Hindlimb muscle (tissue), 1 donor: Measurements from ENCODE around the gene CNTNAP2. TPM values are rescaled to one million over a fixed set of nuclear protein-coding genes. Genes with fewer than 3 reads are reported as not detected.

Experiments used
- DNase-seq: peaks from one replicate; pipeline ENCODE4 v3.0.0-alpha.2; 2013
- polyA plus RNA-seq: library from polyadenylated mRNA; unstranded; fragments of 120-200 nt; gene quantifications from one replicate; pipeline ENCODE4 v1.2.1, GENCODE V29; 2013; ENCODE audit not compliant: insufficient read length

CNTNAP2 gene
- polyA plus RNA-seq, 1 donor: 10.1 TPM

DNA sequence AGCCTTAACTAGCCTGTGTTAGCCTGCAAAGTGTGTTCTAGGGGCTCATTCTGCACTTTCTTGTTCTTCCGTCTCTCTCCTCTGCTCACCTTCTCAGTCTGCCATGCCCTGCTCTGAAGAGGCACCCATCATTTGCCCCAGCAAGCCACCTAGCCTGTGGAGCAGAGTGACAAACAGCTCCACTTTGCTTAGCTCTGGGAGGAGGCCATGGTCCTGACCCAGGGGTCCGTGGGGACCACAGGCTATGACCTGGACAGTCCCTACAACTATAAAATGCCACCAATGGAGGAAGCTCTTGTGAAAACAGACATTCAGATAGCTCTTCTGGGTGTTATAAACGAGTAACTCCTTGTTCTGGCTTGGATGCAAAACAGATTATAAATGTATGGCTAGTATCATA lies 1029.6 kb downstream of the CNTNAP2 start:
- no peak for DNase-seq

DNA sequence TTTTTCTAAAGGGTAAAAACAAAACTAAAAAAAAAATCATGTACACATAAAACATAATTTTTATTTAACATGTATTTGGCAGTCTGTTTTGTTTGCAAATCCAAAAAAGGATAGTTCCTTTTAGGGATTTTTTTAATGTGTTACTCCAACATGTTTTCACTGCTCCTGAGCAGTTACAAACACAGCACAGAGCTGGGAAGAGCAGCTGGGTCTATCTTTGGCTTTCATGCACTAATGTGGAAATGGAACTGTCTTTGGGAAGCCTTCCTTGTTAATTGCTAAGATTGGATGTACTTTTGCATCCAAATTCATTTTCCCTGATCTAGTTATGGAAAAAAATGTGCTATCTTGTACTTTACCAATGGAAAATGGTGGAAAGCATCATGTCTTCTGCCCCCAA lies 1035.1 kb downstream of the CNTNAP2 start:
- DNase-seq: peak; percentile 15

DNA sequence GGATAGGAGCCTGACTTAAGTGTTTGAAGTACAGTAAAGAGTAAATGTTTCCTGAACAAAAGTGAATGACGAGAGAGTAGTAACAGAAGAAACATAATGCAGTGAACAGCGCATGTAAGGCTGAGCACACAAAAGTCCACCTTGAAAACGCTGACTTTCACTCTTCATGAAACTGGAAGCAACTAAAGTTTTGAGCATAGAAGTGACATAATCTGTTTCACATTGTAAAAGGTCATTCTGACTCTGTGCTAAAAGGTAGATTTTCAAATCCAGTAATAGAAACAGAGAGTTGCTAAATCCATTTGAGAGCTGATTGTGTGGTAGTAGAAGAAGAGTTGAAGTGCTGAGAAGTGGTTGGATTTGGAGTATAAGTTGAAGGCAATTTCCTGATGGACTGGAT lies 1037.0 kb downstream of the CNTNAP2 start:
- DNase-seq: no peak

DNA sequence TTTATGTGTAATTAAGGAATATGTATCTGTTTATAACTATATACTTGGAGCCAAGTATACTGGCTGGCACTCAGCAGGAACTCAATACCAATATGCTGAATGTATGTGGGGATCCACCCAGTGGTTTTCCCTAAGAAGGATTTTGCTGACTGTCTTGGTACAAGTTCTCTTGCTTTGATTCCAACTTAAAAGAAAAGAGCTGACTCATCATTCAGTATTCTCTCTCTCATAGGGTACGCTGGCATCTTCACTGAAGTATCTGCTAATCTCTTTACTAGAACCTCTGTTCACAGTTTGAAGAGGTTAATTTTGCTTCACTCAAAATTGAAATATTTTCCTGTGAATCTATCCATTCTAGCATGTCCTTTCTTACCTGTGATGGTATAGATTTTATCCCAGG lies 1044.8 kb downstream of the CNTNAP2 start:
- DNase-seq: no peak

DNA sequence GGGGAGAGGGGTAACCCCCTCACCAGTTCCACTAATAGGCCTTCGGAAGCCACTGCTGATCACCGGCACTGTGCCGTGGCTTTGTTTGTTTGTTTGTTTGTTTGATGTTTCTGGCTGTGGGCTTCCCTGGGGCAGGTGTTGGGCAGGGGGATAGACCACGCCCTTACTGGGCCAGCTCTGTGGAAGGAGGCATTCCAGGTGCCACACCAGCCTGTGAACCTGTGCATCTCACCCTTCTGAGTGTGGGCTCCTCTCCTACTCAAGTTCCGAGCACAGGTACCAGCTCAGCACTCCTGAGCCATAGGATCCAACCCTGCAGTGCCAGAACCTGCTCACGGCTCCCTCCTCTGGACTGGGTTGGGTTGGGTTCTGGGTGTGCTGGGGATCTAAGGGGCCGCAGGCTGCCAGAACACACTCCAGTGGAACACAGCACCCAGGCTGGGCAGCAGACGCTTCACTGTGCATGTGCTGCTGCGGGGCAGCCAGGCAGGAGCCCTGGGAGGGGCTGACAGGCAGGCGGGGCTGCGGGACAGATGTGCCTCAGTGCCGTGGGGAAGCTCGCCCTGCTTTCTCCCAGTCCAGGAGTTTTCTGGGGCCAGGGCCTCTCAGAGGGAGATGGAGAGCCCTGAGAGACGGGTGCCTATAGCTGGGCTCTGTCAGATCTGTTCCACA lies 1053.9 kb downstream of the CNTNAP2 start:
- no peak for DNase-seq

DNA sequence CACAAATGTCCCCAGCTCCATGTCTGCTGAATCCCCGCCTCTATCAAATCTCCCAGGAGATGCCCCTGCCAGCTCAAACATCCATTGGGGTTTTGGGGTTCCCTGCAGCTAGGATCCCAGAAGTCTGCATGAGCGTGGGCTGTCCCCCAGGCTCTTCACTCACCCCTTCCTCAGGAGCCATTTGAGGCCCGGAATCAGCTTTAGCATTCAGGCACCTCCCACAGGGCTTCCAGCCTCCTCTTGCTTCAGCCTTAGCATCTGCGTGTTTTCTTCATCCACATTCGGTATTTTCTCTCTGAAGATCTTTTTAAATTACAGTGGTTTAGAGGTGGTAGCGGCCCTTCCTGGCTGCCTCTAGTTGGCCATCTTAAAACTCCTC lies 1054.4 kb downstream of the CNTNAP2 start:
- DNase-seq: no peak

DNA sequence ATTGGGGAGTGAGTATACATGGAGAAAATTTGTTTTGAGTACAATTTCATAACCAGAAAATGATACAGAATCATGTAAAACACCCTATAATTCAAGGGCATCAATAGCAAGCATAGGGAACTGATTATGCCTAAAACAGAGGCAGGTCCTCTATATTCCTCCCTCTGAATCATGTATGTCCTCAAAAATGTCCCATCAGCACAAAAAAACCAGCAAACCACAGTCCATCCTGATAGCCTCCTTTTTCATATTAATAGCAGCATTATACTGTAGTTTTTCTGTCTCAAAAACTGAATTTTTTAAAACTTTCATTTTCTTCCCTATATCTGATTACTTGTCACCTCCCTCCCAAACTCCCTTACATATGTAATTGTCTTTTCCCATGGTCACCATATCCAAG lies 1057.3 kb downstream of the CNTNAP2 start:
- no peak for DNase-seq

DNA sequence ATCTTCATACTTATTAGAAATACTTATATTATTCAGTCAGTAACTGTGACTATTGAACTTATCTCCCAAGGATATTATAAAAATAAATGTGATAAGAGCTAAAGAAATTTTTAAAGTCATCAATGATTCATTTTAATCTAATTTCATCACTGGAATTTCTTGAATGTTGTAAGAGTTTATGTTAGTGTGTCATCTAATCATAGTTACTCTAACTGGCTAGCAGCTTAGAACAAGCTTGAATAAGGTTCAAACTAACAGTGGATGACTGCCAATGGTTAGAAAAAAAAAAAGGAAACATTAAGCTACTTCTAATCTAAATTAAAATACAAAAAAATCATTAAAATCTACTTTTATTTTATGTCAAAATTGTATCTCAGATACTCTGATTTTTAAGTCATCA lies 1066.3 kb downstream of the CNTNAP2 start:
- no peak for DNase-seq

DNA sequence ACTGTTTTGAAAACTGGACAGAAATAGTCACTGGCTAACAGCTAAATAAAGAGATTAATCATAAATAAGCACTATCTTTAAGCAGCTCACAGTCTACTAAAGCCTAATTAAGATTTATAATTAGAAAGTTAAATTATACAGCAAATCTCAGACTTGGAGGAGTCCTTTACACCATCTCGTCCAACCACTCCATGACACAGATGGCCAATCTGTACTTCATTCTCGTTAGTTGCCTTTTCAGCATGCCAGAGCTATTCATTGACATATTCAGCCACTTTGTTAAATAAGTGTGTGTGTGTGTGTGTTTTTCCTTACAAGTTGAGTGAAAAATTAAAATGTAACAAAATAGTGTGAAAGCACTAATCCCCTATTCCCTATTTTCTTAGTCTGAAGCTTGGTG lies 1066.7 kb downstream of the CNTNAP2 start:
- no peak for DNase-seq

DNA sequence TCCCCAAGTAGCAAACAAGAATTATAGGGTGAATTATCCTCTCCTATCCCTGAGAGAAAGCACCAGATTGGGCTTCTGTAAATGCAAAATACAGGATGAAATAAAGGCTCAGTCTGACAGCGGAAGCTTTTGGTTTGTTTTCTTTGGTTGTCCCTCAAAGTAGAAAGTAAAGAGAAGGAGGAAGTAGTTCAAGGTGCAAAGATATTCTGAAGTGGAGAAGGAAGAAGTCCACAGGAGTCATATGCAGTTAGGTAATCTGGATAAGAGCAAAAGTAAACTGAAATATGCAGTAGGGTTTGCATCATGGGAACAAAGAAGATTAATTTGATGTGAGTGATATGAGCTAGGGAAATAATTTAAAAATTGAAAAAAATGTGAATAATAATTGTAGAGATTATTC lies 1071.9 kb downstream of the CNTNAP2 start:
- no peak for DNase-seq

DNA sequence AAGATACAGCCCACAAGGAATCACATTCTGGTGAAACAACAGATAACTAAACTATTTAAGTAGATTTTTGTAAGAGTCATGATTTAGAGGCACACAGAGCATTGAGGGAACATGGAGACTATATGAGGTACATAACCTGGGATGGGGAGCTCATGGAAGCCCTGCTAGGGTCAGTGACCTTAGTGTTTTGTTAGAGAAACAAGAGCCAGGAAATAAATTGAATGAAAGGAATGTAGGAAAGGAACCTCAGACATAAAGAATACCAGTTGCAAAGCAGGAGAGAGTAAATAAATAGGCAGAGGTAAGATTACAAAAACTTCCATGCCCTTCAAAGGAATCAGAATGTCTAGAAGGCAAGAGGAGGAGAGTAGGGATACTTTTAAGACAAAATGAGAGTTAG lies 1076.9 kb downstream of the CNTNAP2 start:
- DNase-seq: no peak

DNA sequence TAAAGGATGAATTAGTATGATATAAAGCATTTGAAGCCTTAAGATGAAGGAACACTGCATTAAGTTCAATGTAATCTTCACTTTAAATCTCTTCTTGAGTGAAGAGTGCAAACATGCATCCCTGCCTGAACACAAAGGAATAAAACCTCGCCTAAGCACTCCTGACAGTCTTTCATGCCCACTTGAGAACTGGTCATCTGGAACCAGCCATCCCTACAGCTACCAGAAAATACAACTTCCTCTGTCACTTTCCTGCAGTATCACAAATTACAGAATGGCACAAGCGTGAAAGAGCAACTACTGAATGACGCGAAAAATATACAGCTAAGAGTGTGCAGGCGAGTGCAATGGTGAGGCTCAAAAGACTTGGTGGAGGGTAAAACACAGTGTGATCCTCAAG lies 1079.9 kb downstream of the CNTNAP2 start:
- no peak for DNase-seq

DNA sequence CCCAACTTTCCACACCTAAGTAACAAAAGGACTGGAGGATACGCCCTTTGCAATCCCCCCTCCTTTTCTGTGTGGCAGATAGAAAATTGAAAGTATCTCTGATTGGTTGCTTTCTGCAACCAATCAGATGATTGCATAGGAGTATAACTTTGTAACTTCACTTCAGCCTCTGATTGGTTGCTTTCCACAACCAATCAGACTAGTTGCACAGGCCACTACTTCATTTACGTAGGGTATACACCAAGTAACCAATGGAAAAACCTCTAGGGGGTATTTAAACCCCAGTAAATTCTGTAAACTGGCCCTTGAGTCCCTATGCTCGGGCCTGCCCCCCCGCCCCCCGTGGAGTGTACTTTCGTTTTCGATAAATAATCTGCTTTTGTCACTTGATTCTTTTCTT lies 1080.4 kb downstream of the CNTNAP2 start:
- no peak for DNase-seq

DNA sequence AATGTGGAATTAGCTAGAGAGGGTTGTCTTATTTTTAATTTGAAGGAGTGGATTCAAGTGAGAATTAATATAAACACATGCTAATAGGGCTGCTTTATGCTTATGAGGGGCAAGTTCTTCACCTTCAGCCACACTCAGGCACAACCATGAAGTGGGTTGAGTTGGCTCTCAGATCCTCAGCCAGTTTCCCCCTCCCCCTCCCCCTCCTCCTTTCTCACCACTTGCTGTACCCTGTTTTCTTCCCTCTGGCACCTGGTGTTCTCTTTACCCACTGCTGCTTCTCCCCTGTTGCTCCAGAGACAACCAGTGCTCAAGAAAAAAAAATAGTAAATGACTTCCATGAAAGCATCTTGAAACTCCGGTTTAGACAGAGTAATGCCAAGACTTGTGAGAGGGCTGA lies 1083.3 kb downstream of the CNTNAP2 start:
- no peak for DNase-seq

DNA sequence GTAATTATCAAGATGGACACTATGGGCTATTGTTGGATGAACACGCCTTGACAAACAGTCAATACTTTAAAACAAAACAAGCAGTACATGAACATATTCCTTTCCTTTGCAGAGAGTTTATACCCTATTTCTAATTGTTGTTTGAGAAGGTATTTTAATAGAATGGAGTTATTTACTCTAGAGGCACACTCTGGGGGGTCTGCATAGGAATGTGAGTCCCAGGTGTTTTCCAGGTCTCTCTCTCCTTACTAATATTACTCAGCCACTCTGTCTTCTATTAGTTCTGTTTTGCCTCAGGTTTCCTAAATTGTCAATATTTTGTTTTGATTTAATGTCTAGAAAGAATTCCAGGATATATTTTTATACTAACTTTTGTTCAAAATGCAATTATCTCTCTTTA lies 1091.4 kb downstream of the CNTNAP2 start:
- no peak for DNase-seq

DNA sequence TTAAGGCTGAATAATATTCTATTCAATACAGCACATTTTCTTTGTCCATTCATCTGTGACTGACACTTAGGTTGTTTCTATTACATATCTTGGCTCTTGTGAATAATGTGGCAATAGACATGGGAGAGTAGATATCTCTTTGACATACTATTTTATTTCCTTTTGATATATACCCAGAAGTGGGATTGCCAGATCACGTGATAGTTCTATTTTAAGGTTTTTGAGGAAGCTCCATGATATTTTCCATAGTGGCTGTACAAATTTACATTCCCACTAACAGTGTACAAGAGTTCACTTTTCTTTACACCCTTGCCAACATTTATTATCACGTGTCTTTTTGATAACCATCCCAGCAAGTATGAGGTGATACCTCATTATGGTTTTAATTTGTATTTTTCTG lies 1114.7 kb downstream of the CNTNAP2 start:
- no peak for DNase-seq

DNA sequence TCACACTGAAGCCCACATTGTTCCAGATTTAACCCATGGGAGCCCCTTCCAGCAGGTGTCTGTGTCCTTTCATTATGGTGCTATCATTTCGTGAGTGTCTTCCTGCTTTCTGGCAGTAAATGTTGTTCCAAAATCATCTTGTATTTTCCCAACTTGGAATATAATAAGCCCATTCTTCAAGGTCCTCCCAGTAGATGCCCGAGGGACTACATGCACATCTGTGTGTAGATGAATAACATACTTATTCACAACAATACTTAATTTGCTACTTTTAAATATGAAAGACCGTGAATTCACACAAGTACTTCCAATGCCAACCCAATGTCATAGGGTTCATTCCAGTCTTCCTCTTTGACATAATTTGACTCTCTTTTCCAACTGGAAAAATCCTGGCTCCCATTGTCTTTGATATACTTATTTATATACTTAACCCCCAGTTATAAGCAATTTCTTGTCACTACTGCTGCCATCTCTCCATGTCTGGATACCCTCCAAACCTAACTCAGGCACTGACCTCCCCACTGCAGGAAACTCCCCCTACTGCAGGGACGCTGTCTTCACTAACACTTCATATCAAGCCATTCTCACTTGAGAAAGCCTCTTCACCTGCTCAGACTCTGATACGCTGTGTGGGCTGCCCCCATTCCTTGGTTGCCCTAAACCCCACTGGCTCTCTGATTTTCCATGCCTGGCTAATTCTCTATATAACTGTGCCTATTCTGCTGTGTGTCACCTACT lies 1119.2 kb downstream of the CNTNAP2 start:
- DNase-seq: no peak

DNA sequence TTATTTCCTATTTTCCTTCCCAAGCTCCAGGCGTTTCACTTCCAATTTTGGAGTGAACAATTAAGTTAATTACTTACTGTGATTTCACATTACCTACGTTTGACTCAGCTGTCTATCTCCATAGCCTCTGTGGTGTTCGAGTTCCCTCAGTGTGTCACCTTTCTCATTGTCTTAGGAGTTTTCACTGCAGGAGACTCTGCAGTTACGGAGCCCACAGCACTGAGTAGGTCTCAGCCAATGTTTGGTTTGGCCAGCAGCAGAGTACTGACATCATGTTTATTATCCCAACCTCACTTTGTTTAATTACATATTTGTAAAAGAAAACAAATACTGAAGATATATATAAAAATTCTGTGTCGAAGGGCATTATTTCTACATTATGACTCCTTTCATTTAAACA lies 1123.9 kb downstream of the CNTNAP2 start:
- DNase-seq: no peak

DNA sequence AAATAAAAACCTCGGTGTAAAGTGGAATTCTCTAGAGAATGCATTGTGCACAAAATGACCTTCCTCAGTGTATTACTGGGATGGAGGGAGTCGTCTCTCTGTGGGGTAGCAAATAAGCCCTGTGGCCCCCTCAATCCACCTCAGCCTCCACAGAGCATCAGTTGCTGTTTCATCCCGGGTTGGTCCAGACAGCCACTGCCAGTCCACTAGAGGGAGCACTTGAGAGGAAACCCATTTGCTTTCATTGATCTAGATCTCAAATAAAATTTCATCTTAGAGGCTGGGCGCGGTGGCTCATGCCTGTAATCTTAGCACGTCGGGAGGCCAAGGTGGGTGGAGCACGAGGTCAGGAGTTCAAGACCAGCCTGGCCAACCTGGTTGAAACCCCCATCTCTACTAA lies 1128.7 kb downstream of the CNTNAP2 start:
- DNase-seq: no peak

DNA sequence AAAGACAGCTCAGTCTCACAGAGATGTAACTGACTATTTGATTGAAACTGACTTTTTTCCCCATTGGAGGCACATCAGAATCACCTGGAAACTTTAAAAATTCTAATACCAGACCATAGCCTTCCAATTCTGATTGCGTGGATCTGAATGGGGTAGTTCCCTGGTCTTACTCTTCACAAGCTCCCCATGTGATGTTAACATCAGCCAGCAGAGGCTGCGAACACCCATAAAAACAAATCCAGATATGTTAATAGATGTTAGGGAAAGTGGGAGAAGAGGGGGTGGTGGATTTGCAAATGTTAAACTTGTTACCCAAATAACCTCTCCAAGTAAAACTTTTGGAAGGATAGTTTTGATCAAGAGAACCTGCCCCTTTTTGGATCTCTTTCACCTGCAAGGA lies 1133.4 kb downstream of the CNTNAP2 start:
- DNase-seq: no peak

DNA sequence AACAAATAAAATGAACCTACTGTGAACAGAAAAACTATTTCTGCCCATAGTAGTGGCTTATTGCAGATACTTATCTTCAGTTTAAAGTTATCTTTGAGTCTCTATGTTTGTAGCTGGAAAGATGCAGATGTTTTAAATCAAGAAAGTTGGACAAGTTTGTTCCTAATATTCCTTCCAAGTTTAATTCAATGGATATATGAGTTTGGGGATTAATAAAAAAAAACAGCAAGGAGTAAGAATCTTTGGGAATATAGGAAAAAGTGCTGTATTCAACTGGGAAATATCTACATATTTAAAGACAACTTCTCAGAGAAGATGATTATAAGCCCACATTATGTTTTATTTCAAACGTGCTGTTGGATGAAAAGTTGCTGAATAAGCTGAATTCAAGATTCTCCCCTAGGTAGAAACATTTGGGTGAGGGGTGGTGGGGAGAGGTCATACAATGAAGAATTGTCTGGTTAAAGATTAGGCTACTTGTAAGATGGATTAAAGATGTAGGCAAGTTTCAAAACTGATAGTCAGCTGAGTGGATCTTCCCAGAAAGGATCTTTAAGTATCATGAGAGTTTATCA lies 1135.2 kb downstream of the CNTNAP2 start:
- no peak for DNase-seq

DNA sequence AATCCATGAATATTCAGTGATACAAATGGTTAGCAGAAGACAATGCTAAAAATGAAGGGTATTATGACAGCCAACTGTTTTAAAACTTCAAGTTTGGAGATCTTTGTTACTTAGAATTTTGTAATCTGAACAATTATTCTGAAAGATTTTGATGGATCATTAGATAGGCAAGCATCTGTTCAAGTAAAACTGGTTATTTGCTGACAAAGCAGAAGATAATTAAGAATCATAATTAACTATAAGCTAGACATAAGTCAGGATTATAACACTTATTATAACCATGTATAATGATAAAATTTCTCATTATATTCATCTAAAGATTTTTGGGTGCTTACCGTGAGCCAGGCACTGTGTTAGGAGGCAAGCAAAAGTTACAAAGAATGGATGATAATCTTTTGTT lies 1145.1 kb downstream of the CNTNAP2 start:
- DNase-seq: no peak

DNA sequence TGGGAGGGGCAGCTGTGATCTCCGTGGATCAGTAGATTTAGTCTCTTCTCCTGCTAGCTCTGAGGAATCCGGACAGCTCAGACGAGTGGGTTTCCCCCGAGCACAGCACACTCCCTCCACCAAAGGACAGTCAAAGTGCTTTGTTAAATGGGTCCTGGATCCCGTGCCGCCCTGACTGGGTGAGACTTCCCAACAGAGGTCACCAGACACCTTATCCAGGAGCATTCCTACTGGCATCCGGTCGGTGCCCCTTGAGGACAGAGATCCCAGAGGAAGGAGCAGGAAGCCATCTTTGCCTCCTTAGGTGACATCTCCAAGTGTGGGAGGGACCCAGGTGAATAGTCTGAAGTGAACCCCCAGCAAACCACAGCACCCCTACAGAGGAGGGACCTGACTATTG lies 1148.9 kb downstream of the CNTNAP2 start:
- no peak for DNase-seq

DNA sequence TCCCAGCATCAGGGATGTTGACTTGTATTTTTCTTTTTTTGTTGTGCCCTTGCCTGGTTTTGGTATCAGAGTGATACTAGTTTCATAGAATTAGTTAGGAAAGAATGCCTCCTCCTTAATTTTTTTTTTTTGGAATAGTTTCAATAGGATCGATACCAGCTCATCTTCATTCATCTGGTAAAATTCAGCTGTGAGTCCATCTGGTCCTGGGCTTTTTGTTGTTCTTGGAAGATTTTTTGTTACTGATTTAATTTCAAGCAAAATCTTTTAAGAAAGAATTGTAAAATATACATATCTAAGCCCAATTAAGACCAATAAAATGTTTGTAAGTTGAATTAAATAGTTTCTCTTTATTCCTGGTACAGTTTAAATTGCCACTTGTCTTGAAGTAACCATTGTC lies 1159.5 kb downstream of the CNTNAP2 start:
- no peak for DNase-seq
